IMR-90 (cell line): Measurements from ENCODE around the gene CDC14A. TPM values are rescaled to one million over a fixed set of nuclear protein-coding genes. Genes with fewer than 3 reads are reported as not detected.

Experiments
- ATAC-seq: fragments of 200-7000 bp; cut with Tn5 transposase; 2 replicates; pipeline ENCODE4 v1.9.1; 2020; ENCODE audit warnings: low read depth, mild to moderate bottlenecking, moderate library complexity
- BruUV-seq: library from RNA; stranded (reverse); fragments of 400-500 nt; replicated peaks from 2 replicates; lab custom pipeline; 2021; lab: Mats Ljungman, UMichigan
- CTCF ChIA-PET: fragments of 300-600 bp; formaldehyde crosslinking; extraction: SDS; loops from one replicate; lab custom pipeline; 2021; ENCODE audit warnings: antibody characterized with exemption; lab: Yijun Ruan, JAX
- POLR2A ChIA-PET: fragments of 300-600 bp; sonication (Branson Sonifier 250); formaldehyde crosslinking; loops from one replicate; lab custom pipeline; 2022; ENCODE audit warnings: antibody characterized with exemption; ENCODE audit not compliant: unreplicated experiment; lab: Charles Lee
- DNase-seq: peaks from one replicate; pipeline ENCODE4 v3.0.0; 2013
- H2AFZ ChIP-seq: replicated peaks from 2 replicates; pipeline ENCODE3; 2013; ENCODE audit warnings: low read length, mild to moderate bottlenecking; ENCODE audit not compliant: poor library complexity
- H2AK5ac ChIP-seq: 2 replicates; pipeline ENCODE4 v1.6.1; 2013; ENCODE audit warnings: low read depth, low read length, inconsistent platforms
- H2AK9ac ChIP-seq: replicated peaks from 2 replicates; pipeline ENCODE3; 2013; ENCODE audit warnings: mild to moderate bottlenecking, low read depth, low read length, moderate library complexity; ENCODE audit not compliant: poor library complexity
- H2BK120ac ChIP-seq: 2 replicates; pipeline ENCODE4 v1.6.1; 2013; ENCODE audit warnings: low read depth, low read length, inconsistent platforms
- H2BK15ac ChIP-seq: 3 replicates; pipeline ENCODE4 v1.6.1; 2013; ENCODE audit warnings: low read depth, low read length, inconsistent platforms
- H2BK20ac ChIP-seq: 2 replicates; pipeline ENCODE4 v1.6.1; 2013; ENCODE audit warnings: low read depth, mild to moderate bottlenecking, inconsistent platforms, low read length, moderate library complexity
- H2BK5ac ChIP-seq: 2 replicates; pipeline ENCODE4 v1.6.1; 2013; ENCODE audit warnings: mild to moderate bottlenecking, low read depth, low read length, inconsistent platforms; ENCODE audit not compliant: poor library complexity, severe bottlenecking
- H3K14ac ChIP-seq: replicated peaks from 2 replicates; pipeline ENCODE4 v1.6.1; 2013; ENCODE audit warnings: low read depth, low read length, inconsistent platforms
- H3K18ac ChIP-seq: 2 replicates; pipeline ENCODE4 v1.6.1; 2013; ENCODE audit warnings: low read depth, low read length, control low read depth
- H3K23ac ChIP-seq: 2 replicates; pipeline ENCODE4 v1.6.1; 2013; ENCODE audit warnings: low read depth, low read length, inconsistent platforms
- H3K27ac ChIP-seq: 2 replicates; pipeline ENCODE4 v1.5.1; 2013; ENCODE audit warnings: mild to moderate bottlenecking, control low read depth, low read length; ENCODE audit not compliant: insufficient read depth
- H3K27me3 ChIP-seq: 2 replicates; pipeline ENCODE4 v1.6.1; 2013; ENCODE audit warnings: low read length; ENCODE audit not compliant: control insufficient read depth, insufficient read depth
- H3K36me3 ChIP-seq: 2 replicates; pipeline ENCODE4 v1.6.1; 2013; ENCODE audit warnings: low read length, mixed read lengths; ENCODE audit not compliant: control insufficient read depth, insufficient read depth
- H3K4ac ChIP-seq: 2 replicates; pipeline ENCODE4 v1.6.1; 2013; ENCODE audit warnings: low read depth, low read length, inconsistent platforms
- H3K4me1 ChIP-seq: 2 replicates; pipeline ENCODE4 v1.6.1; 2013; ENCODE audit warnings: low read length, mixed read lengths; ENCODE audit not compliant: control insufficient read depth, insufficient read depth
- H3K4me2 ChIP-seq: 2 replicates; pipeline ENCODE4 v1.6.1; 2013; ENCODE audit warnings: low read depth, mild to moderate bottlenecking, control low read depth, low read length, moderate library complexity
- H3K4me3 ChIP-seq: 2 replicates; pipeline ENCODE4 v1.5.1; 2013; ENCODE audit warnings: low read depth, mild to moderate bottlenecking, control low read depth, low read length, moderate library complexity; ENCODE audit not compliant: insufficient read depth
- H3K56ac ChIP-seq: 2 replicates; pipeline ENCODE4 v1.6.1; 2013; ENCODE audit warnings: low read length, inconsistent platforms; ENCODE audit not compliant: insufficient read depth; ENCODE audit errors: extremely low read depth
- H3K79me1 ChIP-seq, 2 experiments: 2 replicates each; pipeline ENCODE4 v1.6.1; 2013; ENCODE audit warnings: low read length in 2 of 2, inconsistent platforms in 1 of 2, low read depth in 1 of 2
- H3K9ac ChIP-seq: 2 replicates; pipeline ENCODE4 v1.6.1; 2013; ENCODE audit warnings: low read depth, low read length, control low read depth
- H3K9me1 ChIP-seq: 2 replicates; pipeline ENCODE4 v1.6.1; 2013; ENCODE audit warnings: low read length, inconsistent platforms; ENCODE audit not compliant: insufficient read depth
- H3K9me3 ChIP-seq: 2 replicates; pipeline ENCODE4 v1.6.1; 2013; ENCODE audit warnings: low read length; ENCODE audit not compliant: control insufficient read depth, insufficient read depth
- H4K20me1 ChIP-seq: 2 replicates; pipeline ENCODE4 v1.6.1; 2013; ENCODE audit warnings: low read length, inconsistent platforms; ENCODE audit not compliant: insufficient read depth
- H4K5ac ChIP-seq: 2 replicates; pipeline ENCODE4 v1.6.1; 2013; ENCODE audit warnings: mild to moderate bottlenecking, low read depth, low read length, control low read depth
- H4K8ac ChIP-seq, 2 experiments: 2 replicates each; pipeline ENCODE4 v1.6.1; 2013; ENCODE audit warnings: low read depth in 2 of 2, low read length in 2 of 2, control low read depth in 1 of 2, inconsistent platforms in 1 of 2
- H4K91ac ChIP-seq: 2 replicates; pipeline ENCODE4 v1.6.1; 2013; ENCODE audit warnings: low read depth, low read length, inconsistent platforms; ENCODE audit not compliant: insufficient read depth
- CEBPB ChIP-seq: IDR thresholded peaks from 2 replicates; pipeline ENCODE4 v1.6.1; 2012; ENCODE audit warnings: low read depth, low read length, improper control_type of control experiment
- CHD1 ChIP-seq: IDR thresholded peaks from 2 replicates; pipeline ENCODE4 v1.6.1; 2012; ENCODE audit warnings: low read depth, low read length, improper control_type of control experiment
- FOS ChIP-seq: fragments of 150-350 bp; IDR thresholded peaks from 2 replicates; pipeline ENCODE4 v1.6.1; 2016; ENCODE audit warnings: low read depth, low read length
- MAFK ChIP-seq: IDR thresholded peaks from 2 replicates; pipeline ENCODE4 v1.6.1; 2012; ENCODE audit warnings: low read depth, low read length, improper control_type of control experiment
- MXI1 ChIP-seq: IDR thresholded peaks from 2 replicates; pipeline ENCODE4 v1.6.1; 2012; ENCODE audit warnings: low read depth, mild to moderate bottlenecking, low read length, moderate library complexity, borderline replicate concordance
- RAD21 ChIP-seq: IDR thresholded peaks from 2 replicates; pipeline ENCODE4 v1.6.1; 2012; ENCODE audit warnings: low read length, improper control_type of control experiment
- WGBS, 2 experiments: methylation state at CpG; one replicate each; pipeline versions ENCODE4 v1.1.5 to v1.1.7; 2013; ENCODE audit warnings: missing lambda C conversion rate in 2 of 2; ENCODE audit not compliant: insufficient read length in 1 of 2; ENCODE audit errors: extremely low coverage in 2 of 2; 5-methylcytosine and 5-hydroxymethylcytosine counted together
- dilution Hi-C: fragments of 300-500 bp; cut with HindIII; formaldehyde crosslinking; loops from one replicate; pipeline ENCODE4 v1.14.3; 2018; ENCODE audit warnings: low sequenced_read_pairs; ENCODE audit not compliant: unreplicated experiment
- in situ Hi-C: fragments of 300-500 bp; cut with MboI; formaldehyde crosslinking; loops from 3 replicates; pipeline ENCODE4 v1.14.3; 2019; ENCODE audit warnings: low sequenced_read_pairs, inconsistent platforms, mixed read lengths
- intact Hi-C: fragments of 100-400 bp; cut with micrococcal nuclease; formaldehyde crosslinking; loops from 2 replicates; pipeline ENCODE4 v1.10.0; 2022
- polyA plus RNA-seq, 3 experiments: library from polyadenylated mRNA; depleted of rRNA; stranded (reverse); fragments of >200 nt; gene quantifications; 2 replicates each; pipeline ENCODE4 v1.2.3, GENCODE V29; 2012; ENCODE audit warnings: low replicate concordance in 1 of 3
- total RNA-seq: library from RNA; depleted of rRNA; stranded (reverse); fragments of >200 nt; gene quantifications from 2 replicates; pipeline ENCODE4 v1.2.3, GENCODE V29; 2012
- TF ChIP-seq, protein P1 (sequence below): fragments of 150-350 bp; IDR thresholded peaks from 2 replicates; pipeline ENCODE4 v1.6.1; 2016; ENCODE audit warnings: low read depth, mild to moderate bottlenecking, low read length, moderate library complexity, borderline replicate concordance

The CDC14A gene
- total and polyA plus RNA-seq, 2 of the 4 experiments (the other 2 are of a cell fraction): 1.7 to 3.0 TPM

DNA sequence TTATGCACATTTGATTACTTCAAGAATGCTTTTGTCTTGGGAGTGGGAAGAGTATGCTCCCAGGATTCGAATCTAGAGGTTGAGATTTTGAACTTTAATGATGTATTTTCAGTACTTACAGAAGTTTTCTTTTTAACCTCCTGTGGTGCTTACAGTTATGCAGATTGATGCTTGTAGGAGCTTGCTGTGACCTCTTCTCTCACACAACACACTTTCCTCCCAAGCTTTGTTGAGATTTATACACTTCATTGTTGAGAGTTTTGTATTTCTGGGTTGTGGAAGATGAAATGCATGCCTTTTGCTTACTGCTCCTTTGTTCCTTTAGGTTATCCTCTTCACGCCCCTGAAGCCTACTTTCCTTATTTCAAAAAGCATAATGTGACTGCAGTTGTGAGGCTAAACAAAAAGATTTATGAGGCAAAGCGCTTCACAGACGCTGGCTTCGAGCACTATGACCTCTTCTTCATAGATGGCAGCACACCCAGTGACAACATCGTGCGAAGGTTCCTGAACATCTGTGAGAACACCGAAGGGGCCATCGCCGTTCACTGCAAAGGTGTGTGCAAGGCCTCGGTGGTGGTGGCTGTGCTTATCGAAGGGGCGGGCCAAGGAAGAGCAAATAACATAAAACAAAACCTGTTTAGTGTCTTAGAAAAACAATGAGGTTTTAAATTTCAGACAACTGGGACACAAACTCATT, 110.2 kb downstream of the CDC14A start:
- ChIA-PET POLR2A (no interaction called here), CTCF (interaction anchor here (1.2 kb wide), 1 partner anchor 406 kb away, joined by 4 read pairs; no protein-coding TSS in a partner anchor)
- H3K27ac ChIP-seq: no peak overlapping the region
- H4K5ac ChIP-seq: no peak overlapping the region
- H2BK5ac ChIP-seq: no peak overlapping the region
- no peak overlapping the region for H3K23ac ChIP-seq
- no peak overlapping the region for H3K14ac ChIP-seq
- intact Hi-C loops: loop anchor here (1.0 to 2.0 kb wide), 3 partner anchors 144 to 406 kb away; no protein-coding TSS in a partner anchor
- BruUV-seq: no TSS peak
- H2AK5ac ChIP-seq: no peak overlapping the region
- H3K9me3 ChIP-seq: no peaks in the 10 kb centered on the region
- no peak overlapping the region for H3K18ac ChIP-seq
- H3K4me3 ChIP-seq: no peak overlapping the region
- H3K4me1 ChIP-seq: no peaks in the 10 kb centered on the region; the same call in 1 of the 2 replicates
- H3K9ac ChIP-seq: no peak overlapping the region
- H4K20me1 ChIP-seq: no peaks in the 10 kb centered on the region
- in situ Hi-C loops: loop anchor here (10.0 kb wide), 1 partner anchor 142 kb away; no protein-coding TSS in a partner anchor
- no peak overlapping the region for H2AK9ac ChIP-seq
- H4K91ac ChIP-seq: no peak overlapping the region
- 73% methylated on average over 3 of the region's 13 CpGs; no CpG with 5 or more reads in 1 of the 2 experiments for WGBS, 2 experiments
- no peaks in the 10 kb centered on the region for H3K27me3 ChIP-seq
- no peak overlapping the region for H3K4me2 ChIP-seq
- H2BK20ac ChIP-seq: no peak overlapping the region
- TF ChIP-seq MAFK (no peak), FOS (no peak), MXI1 (no peak), RAD21 (no peak), CHD1 (no peak), CEBPB (no peak)
- TF ChIP-seq, protein P1, sequence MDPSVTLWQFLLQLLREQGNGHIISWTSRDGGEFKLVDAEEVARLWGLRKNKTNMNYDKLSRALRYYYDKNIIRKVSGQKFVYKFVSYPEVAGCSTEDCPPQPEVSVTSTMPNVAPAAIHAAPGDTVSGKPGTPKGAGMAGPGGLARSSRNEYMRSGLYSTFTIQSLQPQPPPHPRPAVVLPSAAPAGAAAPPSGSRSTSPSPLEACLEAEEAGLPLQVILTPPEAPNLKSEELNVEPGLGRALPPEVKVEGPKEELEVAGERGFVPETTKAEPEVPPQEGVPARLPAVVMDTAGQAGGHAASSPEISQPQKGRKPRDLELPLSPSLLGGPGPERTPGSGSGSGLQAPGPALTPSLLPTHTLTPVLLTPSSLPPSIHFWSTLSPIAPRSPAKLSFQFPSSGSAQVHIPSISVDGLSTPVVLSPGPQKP: no peak
- H3K36me3 ChIP-seq: peaks cover 2% of the 10 kb centered on the region; the same call in 1 of the 2 replicates
- no peaks in the 10 kb centered on the region; a peak in 1 of 4 replicates for H3K79me1 ChIP-seq
- H2BK15ac ChIP-seq: no peak overlapping the region
- no peak overlapping the region for H2AFZ ChIP-seq
- no peaks in the 10 kb centered on the region for H3K9me1 ChIP-seq
- H2BK120ac ChIP-seq: no peak overlapping the region
- dilution Hi-C loops: loop anchor here (25.0 kb wide), 1 partner anchor 425 kb away; the partner anchor contains the start of genes EXTL2 and SLC30A7
- no peak for ATAC-seq
- H4K8ac ChIP-seq: no peak overlapping the region
- no peak for DNase-seq
- H3K4ac ChIP-seq: no peak overlapping the region
- no peak overlapping the region for H3K56ac ChIP-seq
